ENCODE data around the gene PDZRN3. TPM values are rescaled to one million over a fixed set of nuclear protein-coding genes. Genes with fewer than 3 reads are reported as not detected.

Gene PDZRN3
- total RNA-seq, 2 experiments from 2014 or later: not detected

DNA sequence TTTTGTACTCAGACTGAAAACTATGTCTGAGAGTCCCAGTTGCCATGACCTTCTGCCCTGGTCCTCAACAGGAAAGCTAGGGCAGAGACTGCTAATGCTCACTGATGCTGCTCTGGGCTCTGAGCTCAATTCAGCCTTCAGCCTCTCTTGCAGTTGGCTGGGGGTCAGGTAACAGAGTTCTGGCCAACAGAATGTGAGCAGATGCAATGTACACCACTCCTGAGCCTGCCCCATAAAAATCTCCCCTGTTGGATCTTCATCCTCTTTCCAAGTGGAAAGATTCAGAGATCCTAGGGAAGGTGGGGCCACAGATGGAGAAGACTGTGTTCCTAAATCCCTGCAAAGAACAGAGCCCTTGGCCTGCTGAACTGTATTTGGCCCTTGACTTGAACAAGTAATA, 87.8 kb downstream of the PDZRN3 start:
- ChIA-PET CTCF (interaction anchor here (0.5 kb wide), 1 partner anchor 390 kb away, joined by 3 read pairs; no protein-coding TSS in a partner anchor), POLR2A (no interaction called here)
- intact Hi-C loops (cut with micrococcal nuclease): no loop called here
- H3K36me3 Mint-ChIP-seq (ENCODE audit: low read depth): no peaks in the 10 kb centered on the region
- ATAC-seq (no peak), DNase-seq (no peak)
- no peaks in the 10 kb centered on the region for H3K9me3 Mint-ChIP-seq
- TF ChIP-seq, protein P1, sequence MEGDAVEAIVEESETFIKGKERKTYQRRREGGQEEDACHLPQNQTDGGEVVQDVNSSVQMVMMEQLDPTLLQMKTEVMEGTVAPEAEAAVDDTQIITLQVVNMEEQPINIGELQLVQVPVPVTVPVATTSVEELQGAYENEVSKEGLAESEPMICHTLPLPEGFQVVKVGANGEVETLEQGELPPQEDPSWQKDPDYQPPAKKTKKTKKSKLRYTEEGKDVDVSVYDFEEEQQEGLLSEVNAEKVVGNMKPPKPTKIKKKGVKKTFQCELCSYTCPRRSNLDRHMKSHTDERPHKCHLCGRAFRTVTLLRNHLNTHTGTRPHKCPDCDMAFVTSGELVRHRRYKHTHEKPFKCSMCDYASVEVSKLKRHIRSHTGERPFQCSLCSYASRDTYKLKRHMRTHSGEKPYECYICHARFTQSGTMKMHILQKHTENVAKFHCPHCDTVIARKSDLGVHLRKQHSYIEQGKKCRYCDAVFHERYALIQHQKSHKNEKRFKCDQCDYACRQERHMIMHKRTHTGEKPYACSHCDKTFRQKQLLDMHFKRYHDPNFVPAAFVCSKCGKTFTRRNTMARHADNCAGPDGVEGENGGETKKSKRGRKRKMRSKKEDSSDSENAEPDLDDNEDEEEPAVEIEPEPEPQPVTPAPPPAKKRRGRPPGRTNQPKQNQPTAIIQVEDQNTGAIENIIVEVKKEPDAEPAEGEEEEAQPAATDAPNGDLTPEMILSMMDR (IDR thresholded peaks at IDR 0.05): no peak
- H3K27ac Mint-ChIP-seq: no peak overlapping the region
- no peaks in the 10 kb centered on the region for H3K27me3 Mint-ChIP-seq
- H3K4me3 Mint-ChIP-seq: no peak overlapping the region
- H3K4me1 Mint-ChIP-seq (ENCODE audit: low read depth): no peaks in the 10 kb centered on the region

DNA sequence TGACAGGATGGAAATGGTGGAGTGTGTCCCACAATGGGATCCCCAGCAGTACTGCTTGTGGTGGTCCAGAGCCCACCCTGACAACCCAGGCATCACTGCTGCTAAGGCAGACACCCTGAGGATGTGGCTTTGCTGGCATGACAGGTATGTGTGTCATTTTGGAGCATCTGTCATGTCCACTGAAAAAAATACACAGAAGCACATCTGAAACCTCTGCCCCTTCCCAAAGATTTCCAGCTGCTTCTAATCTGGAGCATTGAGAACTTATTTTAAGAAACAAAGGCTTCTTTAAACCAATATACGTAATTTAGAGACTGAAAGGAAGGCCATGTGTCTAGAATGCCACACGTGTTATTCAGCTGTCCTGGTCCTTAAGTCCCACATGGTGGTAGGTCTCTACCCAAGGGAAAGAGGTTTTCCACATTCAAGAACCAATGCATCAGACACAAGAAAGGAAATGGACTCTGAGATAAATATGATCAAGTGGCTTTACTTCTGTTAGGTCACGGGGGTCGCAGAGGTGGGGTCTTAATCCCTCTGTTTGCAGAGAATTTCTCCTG, 88.3 kb downstream of the PDZRN3 start:
- no peak overlapping the region for H3K4me3 Mint-ChIP-seq
- ATAC-seq (no peak), DNase-seq (no peak)
- intact Hi-C loops (cut with micrococcal nuclease): no loop called here
- H3K9me3 Mint-ChIP-seq: no peaks in the 10 kb centered on the region
- TF ChIP-seq, protein P1 (IDR thresholded peaks at IDR 0.05): no peak
- POLR2A ChIA-PET: no interaction called here
- H3K4me1 Mint-ChIP-seq (ENCODE audit: low read depth): no peaks in the 10 kb centered on the region
- no peaks in the 10 kb centered on the region for H3K27me3 Mint-ChIP-seq
- H3K27ac Mint-ChIP-seq: no peak overlapping the region
- CTCF ChIA-PET: interaction anchor here (0.5 kb wide), 1 partner anchor 389 kb away, joined by 3 read pairs; no protein-coding TSS in a partner anchor
- H3K36me3 Mint-ChIP-seq (ENCODE audit: low read depth): no peaks in the 10 kb centered on the region

DNA sequence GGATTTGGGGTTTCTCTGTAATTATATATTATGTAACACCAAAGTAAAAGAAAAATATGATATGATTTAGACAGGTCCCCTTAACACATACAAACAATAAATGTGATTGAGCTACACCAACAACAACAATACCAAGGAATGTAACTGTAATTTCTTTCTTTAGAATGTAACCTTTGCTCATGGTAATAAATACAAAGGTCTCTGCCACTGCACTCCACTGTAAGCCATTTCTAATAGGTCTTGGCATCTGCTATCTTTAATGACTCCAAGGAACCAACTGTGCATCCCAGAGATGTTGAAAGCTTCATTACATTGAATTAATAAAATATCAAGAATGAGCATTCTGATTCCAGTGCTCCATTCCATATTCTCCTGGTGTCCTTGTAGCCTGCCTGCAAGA, 88.8 kb downstream of the PDZRN3 start:
- DNase-seq (no peak), ATAC-seq (no peak)
- Mint-ChIP-seq H3K27ac (no peak overlapping the region), H3K9me3 (no peaks in the 10 kb centered on the region), H3K27me3 (no peaks in the 10 kb centered on the region), H3K36me3 (ENCODE audit: low read depth) (no peaks in the 10 kb centered on the region), H3K4me1 (ENCODE audit: low read depth) (no peaks in the 10 kb centered on the region), H3K4me3 (no peak overlapping the region)
- TF ChIP-seq, protein P1 (IDR thresholded peaks at IDR 0.05): no peak
- intact Hi-C loops (cut with micrococcal nuclease): no loop called here
- ChIA-PET CTCF (no interaction called here), POLR2A (no interaction called here)

DNA sequence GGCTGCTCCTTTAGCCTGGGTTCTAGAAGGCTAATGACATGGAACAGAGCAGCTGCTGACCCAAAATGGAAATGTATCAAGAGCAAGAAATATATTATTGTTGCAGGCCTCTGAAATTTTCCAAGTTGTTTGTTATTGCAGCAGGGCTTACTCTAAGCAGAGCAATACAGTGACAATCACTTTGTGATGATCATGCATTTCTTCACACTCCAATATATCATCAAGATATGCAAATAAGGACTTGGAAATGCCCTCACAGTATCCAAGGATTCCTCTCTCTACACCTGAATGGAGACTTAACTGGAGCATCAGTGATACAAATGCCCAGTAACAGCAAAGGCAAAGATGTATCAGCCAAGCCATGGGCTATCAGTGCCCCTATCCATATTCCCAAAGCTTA, 89.6 kb downstream of the PDZRN3 start:
- no peaks in the 10 kb centered on the region for H3K27me3 Mint-ChIP-seq

DNA sequence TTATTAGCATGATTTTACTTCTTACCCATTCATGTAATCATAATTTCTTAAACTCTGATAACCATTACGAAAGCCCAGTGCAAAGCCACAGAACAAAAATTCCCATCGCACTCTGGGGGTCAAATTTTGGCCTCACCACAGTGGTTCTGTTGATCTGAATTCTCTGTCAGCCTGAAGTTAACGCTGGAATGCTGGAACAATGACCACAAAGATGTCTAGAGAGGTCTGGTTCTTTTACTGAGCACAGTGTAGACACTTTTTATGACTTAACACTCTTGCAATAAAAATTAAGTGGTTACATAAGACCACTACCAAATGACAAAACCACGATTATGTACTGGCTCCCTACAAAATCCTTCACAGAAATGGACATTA, 94.7 kb downstream of the PDZRN3 start:
- peaks cover 3% of the 10 kb centered on the region for H3K27me3 Mint-ChIP-seq
- ATAC-seq (no peak), DNase-seq (no peak)
- H3K4me1 Mint-ChIP-seq (ENCODE audit: low read depth): no peaks in the 10 kb centered on the region
- H3K36me3 Mint-ChIP-seq (ENCODE audit: low read depth): no peaks in the 10 kb centered on the region
- ChIA-PET CTCF (no interaction called here), POLR2A (no interaction called here)
- no peaks in the 10 kb centered on the region for H3K9me3 Mint-ChIP-seq
- H3K4me3 Mint-ChIP-seq: no peak overlapping the region
- intact Hi-C loops (cut with micrococcal nuclease): no loop called here
- TF ChIP-seq, protein P1 (IDR thresholded peaks at IDR 0.05): no peak
- H3K27ac Mint-ChIP-seq: no peak overlapping the region

More for the DNA sequence above, 89.6 kb downstream of the PDZRN3 start:
- ATAC-seq (no peak), DNase-seq (no peak)
- ChIA-PET POLR2A (no interaction called here), CTCF (no interaction called here)
- Mint-ChIP-seq H3K27ac (no peak overlapping the region), H3K36me3 (ENCODE audit: low read depth) (no peaks in the 10 kb centered on the region), H3K4me3 (no peak overlapping the region), H3K4me1 (ENCODE audit: low read depth) (no peaks in the 10 kb centered on the region), H3K9me3 (no peaks in the 10 kb centered on the region)
- intact Hi-C loops (cut with micrococcal nuclease): no loop called here
- TF ChIP-seq, protein P1 (IDR thresholded peaks at IDR 0.05): no peak

All from activated CD8-positive, alpha-beta T cell treated with anti-CD3 and anti-CD28 coated beads for 36 hours (primary cell).